HG02885 (cell line): ENCODE results near the gene NAA60.

ENCODE experiments used
- ATAC-seq: cut with Tn5 transposase; IDR thresholded peaks from one replicate; pipeline ENCODE4 v1.9.1; 2021; ENCODE audit warnings: mild to moderate bottlenecking; ENCODE audit not compliant: unreplicated experiment, poor library complexity

NAA60 gene

DNA sequence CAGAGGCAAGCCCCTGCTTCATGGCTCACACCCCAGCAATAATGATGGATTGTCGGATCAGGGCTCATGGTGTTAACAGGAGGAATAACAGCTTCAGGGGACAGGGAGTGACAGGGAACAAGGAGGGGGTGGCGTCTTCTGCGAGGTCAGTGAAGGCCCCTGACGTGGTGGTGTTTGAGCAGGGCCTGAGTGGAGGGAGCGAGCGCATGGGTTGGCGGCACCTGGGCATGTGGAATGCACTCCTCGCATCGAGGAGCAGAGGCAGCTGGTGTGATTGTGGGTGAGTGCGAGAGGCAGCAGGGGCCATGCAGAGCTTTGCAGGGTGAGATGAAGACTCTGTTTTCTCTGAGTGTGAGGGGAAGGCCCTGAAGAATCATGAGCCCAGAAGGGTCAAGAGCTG is 90.6 kb downstream of the NAA60 start:
- ATAC-seq = no peak

- no peak for ATAC-seq
Observed at GRCh38 chr16:3536271-3536731, 92.8 kb downstream of the NAA60 start.
